ENCODE results near the gene NAA60.

GRCh38 chr16:3529175-3529574, 85.7 kb downstream of the NAA60 start:
- TF ChIP-seq RXRA (IDR thresholded peaks at IDR 0.05) (no peak), CTCF (IDR thresholded peaks at IDR 0.05; ENCODE audit: low read depth, low read length, missing input control) (no peak), SP1 (IDR thresholded peaks at IDR 0.05) (no peak), EGR1 (IDR thresholded peaks at IDR 0.05; ENCODE audit: low read depth in 2 of 2) (no peak), REST (IDR thresholded peaks at IDR 0.05) (no peak), TAF1 (conservative IDR thresholded peaks at IDR 0.05) (no peak), MAX (IDR thresholded peaks at IDR 0.05) (no peak), YY1 (IDR thresholded peaks at IDR 0.05) (no peak), RAD21 (IDR thresholded peaks at IDR 0.05) (no peak), JUND (IDR thresholded peaks at IDR 0.05) (no peak), ZBTB33 (IDR thresholded peaks at IDR 0.05) (no peak), ATF3 (IDR thresholded peaks at IDR 0.05) (no peak)

All from liver (tissue), 3 donors.